Omental fat pad (tissue), 4 donors: Measurements from ENCODE around the gene TTC9. TPM values are rescaled to one million over a fixed set of nuclear protein-coding genes. Genes with fewer than 3 reads are reported as not detected.

Experiments
- ATAC-seq: fragments of 150-250 bp; one replicate; pipeline ENCODE4 v1.9.1; 2016; ENCODE audit warnings: mild to moderate bottlenecking, moderate library complexity; ENCODE audit not compliant: low FRiP score
- DNase-seq: peaks from one replicate; pipeline ENCODE4 v3.0.0-alpha.2; 2019; ENCODE audit warnings: low spot score
- total RNA-seq, 4 donors: library from RNA; depleted of rRNA; stranded (reverse); fragments of >200 nt; gene quantifications; one replicate each; pipeline ENCODE4 v1.1.0, GENCODE V29; 2016
- TF ChIP-seq, protein P1 (sequence below), 3 donors: fragments of 450-650 bp; IDR thresholded peaks; one replicate each; pipeline ENCODE4 v1.5.1; 2016 to 2017; ENCODE audit warnings: antibody characterized with exemption in 3 of 3, mild to moderate bottlenecking in 3 of 3, moderate library complexity in 2 of 3

The TTC9 gene
- total RNA-seq, 4 donors from 2014 or later: 1.1 to 1.5 (median 1.2) TPM

DNA sequence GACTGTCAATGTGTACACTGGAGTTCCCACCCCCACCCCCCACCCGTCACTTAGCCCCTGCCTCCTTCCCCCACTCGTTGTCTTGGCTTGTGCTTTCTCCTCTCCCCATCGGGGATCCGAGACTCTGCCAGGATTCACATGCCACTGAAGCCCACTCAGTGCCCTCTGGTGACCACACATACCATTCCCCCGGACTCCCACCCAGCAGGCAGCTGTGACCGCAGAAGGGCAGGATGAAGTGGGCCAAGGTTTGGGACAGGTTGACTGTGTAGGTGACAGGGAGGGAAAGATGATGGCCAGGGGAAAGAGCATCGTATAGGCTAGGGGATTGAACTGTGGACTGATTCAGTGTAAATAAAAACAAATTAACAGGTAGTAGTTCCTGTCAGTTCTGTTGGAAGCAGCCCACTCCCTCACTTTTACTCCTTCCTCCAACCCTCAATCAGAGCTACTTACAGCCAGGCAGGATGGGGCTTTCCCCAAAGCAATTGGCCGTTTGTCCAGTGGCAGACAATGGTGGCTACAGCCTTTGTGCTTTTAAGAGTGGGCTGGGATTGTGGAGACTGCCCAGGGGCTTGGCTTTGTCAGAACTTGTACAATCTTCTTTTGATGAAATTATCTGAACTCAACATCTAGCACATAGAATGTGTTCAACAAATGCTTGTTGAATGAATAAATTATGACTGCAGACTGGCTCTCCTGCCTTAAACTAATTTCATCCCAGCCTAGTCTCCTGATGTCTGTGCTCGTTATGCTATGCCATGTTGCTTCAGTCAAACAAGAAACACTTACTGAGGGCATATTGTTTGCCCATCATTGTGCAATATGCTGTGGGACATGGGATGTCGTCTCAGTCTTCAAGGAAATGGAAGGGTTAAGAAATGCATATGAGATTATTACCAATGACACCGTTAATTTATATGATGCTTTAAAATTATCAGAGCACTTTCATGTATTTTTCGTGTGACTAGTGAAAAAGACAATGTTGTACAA, 30.2 kb downstream of the TTC9 start:
- DNase-seq: no peak
- TF ChIP-seq, protein P1, sequence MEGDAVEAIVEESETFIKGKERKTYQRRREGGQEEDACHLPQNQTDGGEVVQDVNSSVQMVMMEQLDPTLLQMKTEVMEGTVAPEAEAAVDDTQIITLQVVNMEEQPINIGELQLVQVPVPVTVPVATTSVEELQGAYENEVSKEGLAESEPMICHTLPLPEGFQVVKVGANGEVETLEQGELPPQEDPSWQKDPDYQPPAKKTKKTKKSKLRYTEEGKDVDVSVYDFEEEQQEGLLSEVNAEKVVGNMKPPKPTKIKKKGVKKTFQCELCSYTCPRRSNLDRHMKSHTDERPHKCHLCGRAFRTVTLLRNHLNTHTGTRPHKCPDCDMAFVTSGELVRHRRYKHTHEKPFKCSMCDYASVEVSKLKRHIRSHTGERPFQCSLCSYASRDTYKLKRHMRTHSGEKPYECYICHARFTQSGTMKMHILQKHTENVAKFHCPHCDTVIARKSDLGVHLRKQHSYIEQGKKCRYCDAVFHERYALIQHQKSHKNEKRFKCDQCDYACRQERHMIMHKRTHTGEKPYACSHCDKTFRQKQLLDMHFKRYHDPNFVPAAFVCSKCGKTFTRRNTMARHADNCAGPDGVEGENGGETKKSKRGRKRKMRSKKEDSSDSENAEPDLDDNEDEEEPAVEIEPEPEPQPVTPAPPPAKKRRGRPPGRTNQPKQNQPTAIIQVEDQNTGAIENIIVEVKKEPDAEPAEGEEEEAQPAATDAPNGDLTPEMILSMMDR (IDR thresholded peaks at IDR 0.05): no peak
- no peak for ATAC-seq

DNA sequence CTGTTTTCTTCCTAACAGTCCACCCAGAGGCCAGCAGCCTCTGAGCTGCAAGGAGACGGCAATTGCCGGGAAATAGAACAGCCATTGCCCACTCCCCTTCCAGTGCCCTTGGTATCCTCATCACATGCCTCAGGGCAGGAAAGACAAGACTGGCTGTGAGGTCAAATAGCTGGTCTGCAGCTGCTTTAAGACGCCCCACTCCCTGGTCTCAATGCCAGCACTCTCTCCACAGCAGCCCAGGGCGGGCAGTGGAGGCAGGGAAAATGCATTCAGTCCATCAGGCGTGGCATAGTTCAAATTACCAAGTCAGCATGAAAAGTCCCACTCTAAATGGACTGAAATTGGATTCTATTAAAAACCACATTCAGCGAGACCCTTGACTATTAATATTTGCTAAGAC, 35.6 kb downstream of the TTC9 start:
- DNase-seq (no peak), ATAC-seq (no peak)
- TF ChIP-seq, protein P1 (IDR thresholded peaks at IDR 0.05): no peak

DNA sequence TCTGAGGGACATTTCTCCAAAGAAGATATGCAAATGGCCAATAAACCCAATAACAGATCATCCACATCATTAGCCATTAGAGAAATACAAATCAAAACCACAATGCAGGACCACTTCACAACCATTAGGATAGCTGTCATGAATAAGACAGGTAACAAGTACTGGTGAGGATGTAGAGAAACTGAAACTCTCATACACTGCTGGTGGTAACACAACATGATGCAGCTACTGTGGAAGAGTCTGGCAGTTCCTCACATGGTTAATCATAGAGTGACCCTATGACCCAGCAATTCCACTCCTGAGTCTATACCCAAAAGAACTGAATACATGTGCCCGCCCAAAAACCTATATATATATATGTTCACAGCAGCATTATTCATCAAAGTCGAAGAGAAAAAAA, 39.0 kb downstream of the TTC9 start:
- ATAC-seq (no peak), DNase-seq (no peak)
- TF ChIP-seq, protein P1 (IDR thresholded peaks at IDR 0.05): no peak

DNA sequence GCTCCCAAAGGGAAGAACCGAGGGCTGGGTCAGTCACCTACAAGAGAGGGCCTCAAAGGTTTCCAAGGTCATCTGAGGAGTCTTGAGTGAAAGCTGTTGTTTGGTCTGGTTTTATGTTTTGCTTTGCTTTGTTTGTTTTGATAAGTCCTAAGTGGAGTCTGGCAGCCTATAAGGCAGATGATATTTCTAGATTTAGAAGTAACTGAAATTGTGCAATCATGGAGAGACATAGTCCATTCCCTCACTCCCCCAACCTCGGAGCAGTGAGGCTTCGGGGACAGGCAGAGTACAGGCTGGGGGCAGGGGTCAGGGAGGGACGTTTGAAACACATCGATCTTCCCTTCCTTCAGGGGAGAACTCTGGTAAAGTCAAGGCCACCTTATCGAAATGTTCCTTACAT, 42.3 kb downstream of the TTC9 start:
- TF ChIP-seq, protein P1 (IDR thresholded peaks at IDR 0.05): no peak
- ATAC-seq (no peak), DNase-seq (no peak)

DNA sequence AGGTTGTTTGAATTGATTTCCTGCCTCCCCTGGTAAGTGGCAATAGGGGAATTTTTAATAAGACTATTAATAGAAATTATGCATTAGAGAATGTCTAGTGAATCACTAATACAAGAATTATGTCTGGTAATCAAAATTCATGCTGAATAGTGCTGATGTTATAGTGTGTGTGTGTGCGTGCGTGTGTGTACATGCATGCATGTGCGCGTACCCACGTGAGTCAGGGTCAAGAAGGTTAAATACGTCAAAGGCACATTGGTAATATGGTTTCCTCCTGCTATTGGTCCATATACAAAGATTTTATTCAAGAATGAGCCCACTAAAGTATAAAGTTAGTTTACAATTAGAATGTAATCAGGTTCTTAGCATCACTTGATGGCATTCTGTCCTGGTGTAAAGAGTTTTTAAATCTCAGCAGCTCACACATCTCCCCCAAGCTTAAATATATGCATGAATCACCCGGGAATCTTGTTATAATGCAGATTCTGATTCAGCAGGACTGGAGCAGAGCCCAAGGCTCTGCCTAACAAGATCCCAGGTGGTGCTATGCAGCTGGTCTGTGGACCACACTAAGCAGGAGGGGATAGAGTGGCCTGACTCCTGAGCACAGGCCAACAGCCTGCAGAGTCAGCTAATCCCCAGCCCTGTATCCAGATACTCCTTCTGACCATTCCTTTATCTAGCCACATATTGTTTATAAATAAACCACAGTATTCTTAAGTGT, 43.9 kb downstream of the TTC9 start:
- TF ChIP-seq, protein P1 (IDR thresholded peaks at IDR 0.05): no peak
- DNase-seq (no peak), ATAC-seq (no peak)

DNA sequence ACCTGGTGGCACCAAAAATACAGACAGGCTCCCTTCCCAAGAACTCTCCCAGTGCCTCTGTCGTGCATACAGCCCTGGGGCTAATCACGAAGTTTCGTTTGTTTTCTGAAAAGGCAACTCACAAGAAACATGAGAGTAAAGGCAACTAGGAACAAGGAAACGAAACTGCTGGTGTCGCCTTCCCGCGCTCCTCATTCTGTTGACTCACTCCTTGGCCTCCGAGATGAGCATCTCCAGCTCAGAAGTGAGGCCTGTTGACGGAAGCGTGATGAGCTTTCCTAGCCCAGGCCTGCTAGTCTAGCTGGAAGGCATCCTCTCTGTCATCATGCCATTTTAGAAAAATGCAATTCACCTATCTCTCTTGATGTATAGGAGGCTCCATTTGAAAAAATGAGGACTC, 50.5 kb downstream of the TTC9 start:
- DNase-seq (no peak), ATAC-seq (no peak)
- TF ChIP-seq, protein P1 (IDR thresholded peaks at IDR 0.05): no peak
